Medulla oblongata (tissue), 1 donor: ENCODE data around the gene AMZ1.
"Not testable (repeated sequence)": the region's sequence is repeated elsewhere in the genome, so short reads cannot be mapped to it uniquely, and the experiment has no call there.

Experiments used
- DNase-seq: peaks from one replicate; pipeline ENCODE4 v3.0.0-alpha.2; 2015; ENCODE audit errors: extremely low spot score

The AMZ1 gene

GRCh38 chr7:2711895-2712675 lies 24.1 kb downstream of the AMZ1 start:
- no peak for DNase-seq

GRCh38 chr7:2713370-2713769 lies 25.4 kb downstream of the AMZ1 start:
- DNase-seq, result no peak

DNA sequence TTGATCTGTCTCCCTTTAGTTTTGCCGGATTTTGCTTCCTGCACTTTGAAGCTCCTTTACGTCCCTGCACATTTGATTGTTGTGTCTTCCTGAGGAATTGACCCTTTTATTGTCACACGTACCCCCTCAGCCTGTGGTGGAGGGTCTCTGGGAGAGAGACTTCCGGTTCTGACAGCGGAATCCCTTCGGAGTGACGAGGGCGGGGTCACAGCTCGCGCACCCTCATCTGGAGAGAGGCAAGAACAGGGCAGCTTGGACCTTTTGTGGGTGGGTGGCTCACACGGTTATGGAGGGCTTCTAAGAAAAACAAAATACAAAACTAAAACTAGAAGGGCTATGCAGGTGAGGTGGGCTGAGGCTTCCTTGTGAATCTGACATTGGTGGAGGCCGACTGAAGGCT lies 26.0 kb downstream of the AMZ1 start:
- no peak for DNase-seq

DNA sequence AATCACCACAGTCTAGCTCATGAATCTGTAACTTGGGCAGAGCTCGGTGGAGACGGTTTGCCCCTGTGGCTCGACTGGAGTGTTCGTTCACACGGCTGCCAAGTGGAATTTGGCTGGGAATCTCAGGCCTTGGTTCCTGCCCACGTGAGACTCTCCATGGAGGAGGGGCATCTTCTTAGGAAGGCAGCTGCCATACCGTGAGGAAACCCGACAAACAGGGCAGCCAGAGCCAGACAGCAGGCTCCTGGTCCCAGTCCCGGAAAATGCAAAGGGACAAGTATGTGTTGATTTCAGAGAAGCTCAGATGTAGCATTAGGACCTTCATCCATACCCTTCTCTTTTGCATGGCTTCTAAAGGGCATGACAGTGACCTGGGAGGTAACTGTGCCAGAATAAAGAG lies 26.6 kb downstream of the AMZ1 start:
- DNase-seq, result no peak

- peak; percentile 45 for DNase-seq
These were observed 27.6 kb downstream of the AMZ1 start for GRCh38 chr7:2715341-2716231.

- no peak for DNase-seq
These were observed 28.5 kb downstream of the AMZ1 start for GRCh38 chr7:2716488-2716887.

DNA sequence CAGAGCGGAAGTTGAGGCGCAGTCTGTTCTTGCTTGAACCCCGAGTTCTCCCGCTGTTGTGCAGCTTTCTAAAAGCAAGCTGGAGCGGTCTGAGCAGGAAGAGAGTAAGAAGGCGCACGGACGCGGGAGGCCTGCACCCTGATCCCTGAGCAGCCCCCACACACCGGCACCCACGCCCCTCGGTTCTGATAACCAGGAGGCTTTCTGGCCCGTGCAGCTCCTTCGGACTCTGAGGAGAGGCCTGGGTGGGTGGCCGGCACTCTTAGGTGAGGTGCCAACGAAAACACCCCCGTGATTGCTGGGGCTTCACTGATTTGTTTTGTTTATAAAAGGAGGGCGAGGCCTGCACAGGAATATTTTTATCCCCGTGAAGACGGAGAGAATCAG lies 28.9 kb downstream of the AMZ1 start:
- DNase-seq, result no peak

DNA sequence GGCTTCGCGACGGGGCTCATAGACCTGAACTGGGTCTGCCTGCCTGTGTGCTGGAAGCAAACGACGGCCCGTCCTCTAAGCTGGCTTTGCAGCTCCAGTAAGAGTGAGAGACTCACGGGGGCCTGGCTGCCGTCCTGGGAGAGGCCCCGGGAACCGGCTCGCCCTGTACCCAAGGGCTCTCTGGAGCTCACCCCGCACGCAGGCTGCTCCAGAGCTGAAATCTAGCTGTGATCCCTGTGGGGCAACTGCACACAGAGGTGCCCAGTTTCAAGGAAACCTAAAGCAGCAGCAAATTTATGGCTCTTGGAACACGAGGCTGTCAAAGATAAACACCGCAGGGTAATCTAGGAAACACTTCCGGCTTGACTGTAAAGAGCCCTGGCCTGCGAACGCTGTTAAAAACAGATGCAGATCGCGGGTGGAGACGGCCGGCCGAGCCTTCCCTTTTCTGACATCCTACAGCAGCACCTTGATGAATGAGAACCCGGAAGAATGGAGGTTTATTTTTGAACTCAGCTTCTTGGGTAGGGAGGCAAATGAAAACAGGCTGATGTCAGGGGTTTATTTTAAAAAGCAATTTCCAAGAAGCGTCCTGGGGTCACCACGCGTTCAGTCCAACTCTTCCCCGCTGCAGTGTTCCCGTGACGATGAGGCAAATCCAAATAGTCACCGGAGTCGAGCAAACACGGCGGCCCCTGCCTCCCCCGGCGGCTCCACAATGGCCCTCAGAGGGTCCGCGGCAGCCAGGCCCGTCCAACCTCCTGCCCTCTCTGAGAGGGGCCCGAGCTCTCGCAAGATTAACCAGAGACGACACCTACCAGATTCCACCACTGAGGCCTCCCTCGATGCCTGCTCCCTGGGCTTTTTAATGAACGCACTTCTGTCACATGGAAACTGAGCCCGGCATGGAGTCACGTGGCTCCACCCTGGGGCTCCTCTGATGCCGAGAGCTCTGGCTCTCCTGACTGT lies 29.6 kb downstream of the AMZ1 start:
- no peak for DNase-seq

DNA sequence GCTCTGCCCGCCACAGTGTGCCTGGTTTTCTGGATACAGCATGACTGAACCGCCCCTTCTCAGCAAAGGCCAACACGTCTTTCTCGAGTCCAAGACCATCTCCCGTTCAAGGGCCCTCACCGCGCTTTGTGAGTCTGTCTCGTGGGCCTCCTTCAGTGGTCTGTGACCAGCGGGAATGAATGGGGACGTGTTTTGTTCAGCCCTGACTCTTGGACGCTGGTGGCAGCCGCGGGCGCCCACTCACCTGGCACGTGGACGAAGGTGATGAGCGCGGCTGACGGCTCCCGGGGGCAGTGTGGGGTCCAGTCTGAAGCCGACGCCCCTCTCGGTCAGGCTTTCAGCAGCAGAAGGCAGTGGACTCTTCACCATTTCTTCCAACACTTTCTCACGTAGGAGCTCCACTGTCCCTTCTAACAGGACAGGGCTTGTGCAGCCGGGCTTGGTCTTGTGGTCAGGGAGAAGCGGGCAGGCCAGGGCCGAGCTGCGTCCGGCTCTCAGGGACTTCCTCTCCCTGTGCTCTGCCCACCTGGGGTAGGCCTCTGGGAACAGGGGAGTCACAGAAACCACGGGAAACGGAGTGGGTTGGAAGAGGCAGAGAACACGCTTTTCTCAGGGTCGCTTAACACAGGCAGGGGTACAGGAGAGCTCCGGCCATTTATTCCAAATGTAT lies 30.4 kb downstream of the AMZ1 start:
- no peak for DNase-seq

- DNase-seq, result no peak
These were observed 31.0 kb downstream of the AMZ1 start for GRCh38 chr7:2719007-2719406.

GRCh38 chr7:2720024-2720423 lies 32.0 kb downstream of the AMZ1 start:
- no peak for DNase-seq

- no peak for DNase-seq
These were observed 33.8 kb downstream of the AMZ1 start for GRCh38 chr7:2721842-2722241.

GRCh38 chr7:2722591-2722990 lies 34.6 kb downstream of the AMZ1 start:
- no peak for DNase-seq

DNA sequence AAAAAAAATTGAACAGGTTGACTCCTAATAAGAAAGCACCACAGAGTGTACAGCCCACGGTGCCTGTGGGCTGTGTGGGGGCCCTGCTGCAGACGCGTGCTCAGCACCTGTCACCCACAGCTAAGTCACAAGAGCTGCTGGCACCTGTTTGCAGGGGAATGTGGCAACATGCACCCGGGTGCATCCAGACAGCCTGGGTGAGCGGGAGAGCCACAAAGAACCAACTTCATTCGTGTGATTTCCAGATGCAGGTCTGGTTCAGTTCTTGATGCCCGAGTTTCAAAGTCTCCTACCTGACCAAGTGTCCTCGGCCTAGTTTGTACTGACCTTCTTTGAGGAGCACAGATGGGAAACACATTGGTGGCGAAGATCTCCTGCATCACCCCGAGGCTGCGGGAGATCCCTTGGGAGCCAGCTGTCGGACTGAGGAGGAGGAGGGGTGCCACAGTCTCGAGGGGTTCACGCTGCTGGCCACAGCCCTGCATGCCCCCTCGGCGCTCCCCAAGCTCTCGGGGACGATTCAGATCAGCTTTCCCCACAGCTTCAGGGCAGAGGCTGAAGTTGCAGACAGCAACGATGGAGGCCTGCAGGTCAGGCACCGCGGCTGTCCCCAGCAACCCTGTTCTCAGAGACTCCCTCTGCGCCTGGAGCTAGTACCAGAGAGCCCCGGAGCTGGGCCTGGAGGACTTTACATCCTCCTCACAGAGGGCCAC lies 35.3 kb downstream of the AMZ1 start:
- DNase-seq, result no peak

GRCh38 chr7:2724036-2724435 lies 36.0 kb downstream of the AMZ1 start:
- not testable (repeated sequence) for DNase-seq

GRCh38 chr7:2724453-2725177 lies 36.6 kb downstream of the AMZ1 start:
- no peak for DNase-seq

GRCh38 chr7:2725178-2726105 lies 37.4 kb downstream of the AMZ1 start:
- DNase-seq, result no peak

- DNase-seq, result no peak
These were observed 38.5 kb downstream of the AMZ1 start for GRCh38 chr7:2726316-2727018.
